CD1c-positive myeloid dendritic cell (primary cell): ENCODE data around the gene HNRNPA1.
"Not testable (repeated sequence)": the region's sequence is repeated elsewhere in the genome, so short reads cannot be mapped to it uniquely, and the experiment has no call there.

Experiments used
- DNase-seq: peaks from one replicate; pipeline ENCODE4 v3.0.0-alpha.2; 2016; ENCODE audit errors: extremely low spot score

HNRNPA1 gene

GRCh38 chr12:54276368-54276767, 4.2 kb upstream of the HNRNPA1 start:
- DNase-seq, result no peak

- DNase-seq, result no peak
Observed at GRCh38 chr12:54277823-54278276, 2.7 kb upstream of the HNRNPA1 start.

- DNase-seq, result no peak
Observed at GRCh38 chr12:54279227-54279631, 1.3 kb upstream of the HNRNPA1 start.

GRCh38 chr12:54279632-54280467, 676 bp upstream of the HNRNPA1 start, which contains the start of gene CBX5:
Gene CBX5 (minus strand): TSS chr12:54280122. CDS start chr12:54257650, 22,472 bp downstream.
- DNase-seq, result peak; percentile 100

GRCh38 chr12:54281261-54281638, 724 bp downstream of the HNRNPA1 start:
- DNase-seq, result not testable (repeated sequence)

GRCh38 chr12:54281694-54282093, 1.2 kb downstream of the HNRNPA1 start:
- DNase-seq, result not testable (repeated sequence)

GRCh38 chr12:54282949-54283593, 2.5 kb downstream of the HNRNPA1 start:
- DNase-seq, result no peak

- DNase-seq, result not testable (repeated sequence)
Observed at GRCh38 chr12:54284070-54284780, 3.7 kb downstream of the HNRNPA1 start.

GRCh38 chr12:54285150-54286041, 4.9 kb downstream of the HNRNPA1 start:
- DNase-seq, result no peak

GRCh38 chr12:54286042-54287030, 5.8 kb downstream of the HNRNPA1 start:
- no peak for DNase-seq

- no peak for DNase-seq
Observed at GRCh38 chr12:54287261-54288157, 7.0 kb downstream of the HNRNPA1 start.

- no peak for DNase-seq
Observed at GRCh38 chr12:54292083-54292930, 11.8 kb downstream of the HNRNPA1 start.

GRCh38 chr12:54292931-54293241, 12.4 kb downstream of the HNRNPA1 start:
- DNase-seq, result no peak

- peak; percentile 81 for DNase-seq
Observed at GRCh38 chr12:54294152-54294952, 13.8 kb downstream of the HNRNPA1 start.

GRCh38 chr12:54294953-54295566, 14.5 kb downstream of the HNRNPA1 start:
- no peak for DNase-seq

GRCh38 chr12:54296393-54297099, 16.0 kb downstream of the HNRNPA1 start:
- DNase-seq, result peak; percentile 41
